ENCODE results near the gene NR0B2. TPM values are rescaled to one million over a fixed set of nuclear protein-coding genes. Genes with fewer than 3 reads are reported as not detected.
A peak's percentile ranks its signal among the peaks of the same experiment; 100 is the strongest.
"Not testable (repeated sequence)": the region's sequence is repeated elsewhere in the genome, so short reads cannot be mapped to it uniquely, and the experiment has no call there.

NR0B2 gene
- total RNA-seq, 1 donor from 2014 or later, result not detected

- DNase-seq (ENCODE audit: low read depth), result peak; percentile 61
These were observed 24.0 kb downstream of the NR0B2 start, which contains the start of gene GPN2 for GRCh38 chr1:26889551-26890466. GPN2 (minus strand) TSS chr1:26890283; CDS start chr1:26890096, 187 bp downstream.

- DNase-seq (ENCODE audit: low read depth), result no peak
These were observed 25.5 kb downstream of the NR0B2 start for GRCh38 chr1:26888231-26888630.

- DNase-seq (ENCODE audit: low read depth), result peak; percentile 47
These were observed 26.6 kb downstream of the NR0B2 start for GRCh38 chr1:26887125-26887524.

GRCh38 chr1:26882696-26883463 lies 30.9 kb downstream of the NR0B2 start:
- DNase-seq (ENCODE audit: low read depth), result no peak

GRCh38 chr1:26881611-26882010 lies 32.2 kb downstream of the NR0B2 start:
- DNase-seq (ENCODE audit: low read depth), result not testable (repeated sequence)

- DNase-seq (ENCODE audit: low read depth), result no peak
These were observed 34.0 kb downstream of the NR0B2 start for GRCh38 chr1:26879793-26880192.

- DNase-seq (ENCODE audit: low read depth), result no peak
These were observed 36.4 kb downstream of the NR0B2 start for GRCh38 chr1:26877326-26877725.

- DNase-seq (ENCODE audit: low read depth), result no peak
These were observed 38.9 kb downstream of the NR0B2 start for GRCh38 chr1:26874896-26875295.

- DNase-seq (ENCODE audit: low read depth), result not testable (repeated sequence)
These were observed 40.7 kb downstream of the NR0B2 start for GRCh38 chr1:26873097-26873496.

GRCh38 chr1:26864610-26865480 lies 48.9 kb downstream of the NR0B2 start:
- peak; percentile 93 for DNase-seq (ENCODE audit: low read depth)

GRCh38 chr1:26863685-26864077 lies 50.1 kb downstream of the NR0B2 start:
- DNase-seq (ENCODE audit: low read depth), result no peak

GRCh38 chr1:26862781-26863684 lies 50.7 kb downstream of the NR0B2 start, which contains the start of gene SFN:
SFN (plus strand) TSS chr1:26863149; CDS start chr1:26863213, 64 bp downstream.
- peak; percentile 88 for DNase-seq (ENCODE audit: low read depth)

- peak; percentile 74 for DNase-seq (ENCODE audit: low read depth)
These were observed 51.8 kb downstream of the NR0B2 start for GRCh38 chr1:26861889-26862378.

Other genes with a start within 250 kb of the NR0B2 start
- gene ARID1A, start 218.0 kb downstream of the NR0B2 start, total RNA-seq, result 6.4 and 60.4 TPM in 2 replicates
- gene PIGV, start 126.0 kb downstream of the NR0B2 start, total RNA-seq, result 21.4 and 27.9 TPM in 2 replicates
- gene ZDHHC18, start 87.3 kb downstream of the NR0B2 start, total RNA-seq, result 8.9 and 10.3 TPM in 2 replicates
- 21.6 and 97.9 TPM in 2 replicates for gene SFN, start 50.8 kb downstream of the NR0B2 start, total RNA-seq
- gene GPN2, start 23.7 kb downstream of the NR0B2 start, total RNA-seq, result 10.4 and 15.1 TPM in 2 replicates
- gene GPATCH3, start 13.5 kb downstream of the NR0B2 start, total RNA-seq, result 6.4 and 7.0 TPM in 2 replicates
- 20.1 and 47.8 TPM in 2 replicates for gene NUDC, start 7.8 kb upstream of the NR0B2 start, total RNA-seq
- gene KDF1, start 46.5 kb upstream of the NR0B2 start, total RNA-seq, result 2.0 and 7.1 TPM in 2 replicates
- 86.7 and 106 TPM in 2 replicates for gene TRNP1, start 79.7 kb upstream of the NR0B2 start, total RNA-seq
- gene TENT5B, start 98.9 kb upstream of the NR0B2 start, total RNA-seq, result 9.6 and 22.3 TPM in 2 replicates
- 2.8 and 20.5 TPM in 2 replicates for gene SLC9A1, start 241.2 kb upstream of the NR0B2 start, total RNA-seq